GM10266 (cell line): ENCODE data around the gene CDH18.

Source experiments
- DNase-seq: peaks from one replicate; pipeline ENCODE4 v3.0.0; 2012; ENCODE audit errors: extremely low spot score
- TF ChIP-seq, protein P1 (sequence below): IDR thresholded peaks from 2 replicates; pipeline ENCODE4 v1.5.1; 2012; ENCODE audit warnings: mild to moderate bottlenecking, low read depth; ENCODE audit not compliant: control insufficient read depth, insufficient read depth; ENCODE audit errors: missing control alignments

CDH18 gene, protein sequence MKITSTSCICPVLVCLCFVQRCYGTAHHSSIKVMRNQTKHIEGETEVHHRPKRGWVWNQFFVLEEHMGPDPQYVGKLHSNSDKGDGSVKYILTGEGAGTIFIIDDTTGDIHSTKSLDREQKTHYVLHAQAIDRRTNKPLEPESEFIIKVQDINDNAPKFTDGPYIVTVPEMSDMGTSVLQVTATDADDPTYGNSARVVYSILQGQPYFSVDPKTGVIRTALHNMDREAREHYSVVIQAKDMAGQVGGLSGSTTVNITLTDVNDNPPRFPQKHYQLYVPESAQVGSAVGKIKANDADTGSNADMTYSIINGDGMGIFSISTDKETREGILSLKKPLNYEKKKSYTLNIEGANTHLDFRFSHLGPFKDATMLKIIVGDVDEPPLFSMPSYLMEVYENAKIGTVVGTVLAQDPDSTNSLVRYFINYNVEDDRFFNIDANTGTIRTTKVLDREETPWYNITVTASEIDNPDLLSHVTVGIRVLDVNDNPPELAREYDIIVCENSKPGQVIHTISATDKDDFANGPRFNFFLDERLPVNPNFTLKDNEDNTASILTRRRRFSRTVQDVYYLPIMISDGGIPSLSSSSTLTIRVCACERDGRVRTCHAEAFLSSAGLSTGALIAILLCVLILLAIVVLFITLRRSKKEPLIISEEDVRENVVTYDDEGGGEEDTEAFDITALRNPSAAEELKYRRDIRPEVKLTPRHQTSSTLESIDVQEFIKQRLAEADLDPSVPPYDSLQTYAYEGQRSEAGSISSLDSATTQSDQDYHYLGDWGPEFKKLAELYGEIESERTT

DNA sequence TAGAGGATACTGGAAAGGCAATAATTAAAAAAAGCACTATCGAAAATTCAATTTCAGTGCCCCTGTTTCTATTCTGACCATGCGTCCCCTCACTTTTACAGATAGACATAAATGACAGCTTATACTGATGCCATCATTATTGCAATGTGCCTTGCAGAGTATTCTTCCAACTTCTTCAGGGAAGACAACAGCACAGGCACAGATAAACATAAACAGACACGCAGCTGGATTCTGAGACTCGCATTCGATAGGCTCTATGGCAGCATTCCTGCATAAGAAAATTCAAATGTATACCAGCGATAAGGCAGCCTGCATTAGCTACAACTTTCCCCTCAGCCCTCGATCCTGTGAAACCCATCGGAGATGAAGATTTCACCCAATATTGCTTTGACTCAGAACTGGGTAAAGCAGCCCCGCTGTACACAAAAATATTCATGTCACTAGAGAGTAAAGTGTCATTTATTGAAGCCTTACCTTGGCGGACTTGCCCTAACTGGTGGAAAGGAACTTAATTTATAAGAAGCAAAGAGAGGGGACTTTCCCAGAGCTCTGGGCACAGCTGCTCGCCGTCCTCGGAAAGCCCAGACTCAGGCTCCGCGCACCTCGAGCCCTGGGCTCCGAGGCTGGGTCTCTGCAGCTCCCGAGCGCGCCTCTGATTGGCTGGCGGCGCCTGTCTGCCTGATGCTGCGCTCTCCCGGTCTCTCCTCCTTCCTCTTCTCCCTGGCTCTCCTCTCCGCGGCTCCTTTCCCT lies at the start of gene CDH18:
Gene CDH18, minus strand, starts transcription at position 589 of the 750 bp plus-strand sequence. CDS start 149,214 bp downstream, outside the sequence.
- TF ChIP-seq, protein P1, sequence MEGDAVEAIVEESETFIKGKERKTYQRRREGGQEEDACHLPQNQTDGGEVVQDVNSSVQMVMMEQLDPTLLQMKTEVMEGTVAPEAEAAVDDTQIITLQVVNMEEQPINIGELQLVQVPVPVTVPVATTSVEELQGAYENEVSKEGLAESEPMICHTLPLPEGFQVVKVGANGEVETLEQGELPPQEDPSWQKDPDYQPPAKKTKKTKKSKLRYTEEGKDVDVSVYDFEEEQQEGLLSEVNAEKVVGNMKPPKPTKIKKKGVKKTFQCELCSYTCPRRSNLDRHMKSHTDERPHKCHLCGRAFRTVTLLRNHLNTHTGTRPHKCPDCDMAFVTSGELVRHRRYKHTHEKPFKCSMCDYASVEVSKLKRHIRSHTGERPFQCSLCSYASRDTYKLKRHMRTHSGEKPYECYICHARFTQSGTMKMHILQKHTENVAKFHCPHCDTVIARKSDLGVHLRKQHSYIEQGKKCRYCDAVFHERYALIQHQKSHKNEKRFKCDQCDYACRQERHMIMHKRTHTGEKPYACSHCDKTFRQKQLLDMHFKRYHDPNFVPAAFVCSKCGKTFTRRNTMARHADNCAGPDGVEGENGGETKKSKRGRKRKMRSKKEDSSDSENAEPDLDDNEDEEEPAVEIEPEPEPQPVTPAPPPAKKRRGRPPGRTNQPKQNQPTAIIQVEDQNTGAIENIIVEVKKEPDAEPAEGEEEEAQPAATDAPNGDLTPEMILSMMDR = no peak
- peak; percentile 8 for DNase-seq

DNA sequence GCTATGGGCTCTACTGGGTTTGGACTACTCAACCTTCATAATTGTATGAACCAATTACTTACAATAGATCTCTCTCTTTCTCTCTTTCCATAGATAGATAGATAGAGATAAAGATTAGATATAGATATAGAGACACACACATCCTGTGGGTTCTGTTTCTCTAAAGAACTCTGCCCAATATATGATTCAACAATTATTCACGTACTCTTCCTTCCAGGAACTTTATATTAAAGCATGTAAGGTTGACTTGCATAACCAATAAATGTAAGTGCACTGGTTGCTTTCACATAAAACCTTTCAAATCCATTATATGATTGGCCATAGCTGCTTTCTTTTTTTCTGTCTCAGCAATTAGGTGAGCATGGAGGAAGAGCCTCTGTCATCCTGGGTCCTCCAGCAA lies 46.7 kb upstream of the CDH18 start:
- no peak for DNase-seq
- TF ChIP-seq, protein P1 = no peak

DNA sequence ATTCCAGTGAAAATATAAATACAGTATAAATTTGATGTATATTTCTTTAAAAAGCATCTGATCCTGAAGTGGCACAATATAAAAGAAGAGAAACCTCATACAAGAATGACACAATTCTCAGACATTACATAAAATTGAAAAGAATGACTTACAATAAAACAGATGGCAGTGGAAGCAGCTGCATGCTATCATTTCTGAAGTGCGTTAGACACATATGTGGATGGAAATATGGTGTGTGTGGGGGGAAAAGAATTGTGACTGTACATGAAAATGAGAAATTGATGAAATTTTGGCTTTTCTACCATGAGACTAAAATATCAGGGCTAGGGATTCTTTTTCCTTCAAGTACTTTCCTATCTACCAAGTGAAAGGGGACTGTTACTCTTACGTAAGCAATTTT lies 45.9 kb upstream of the CDH18 start:
- no peak for DNase-seq
- TF ChIP-seq, protein P1 = no peak

DNA sequence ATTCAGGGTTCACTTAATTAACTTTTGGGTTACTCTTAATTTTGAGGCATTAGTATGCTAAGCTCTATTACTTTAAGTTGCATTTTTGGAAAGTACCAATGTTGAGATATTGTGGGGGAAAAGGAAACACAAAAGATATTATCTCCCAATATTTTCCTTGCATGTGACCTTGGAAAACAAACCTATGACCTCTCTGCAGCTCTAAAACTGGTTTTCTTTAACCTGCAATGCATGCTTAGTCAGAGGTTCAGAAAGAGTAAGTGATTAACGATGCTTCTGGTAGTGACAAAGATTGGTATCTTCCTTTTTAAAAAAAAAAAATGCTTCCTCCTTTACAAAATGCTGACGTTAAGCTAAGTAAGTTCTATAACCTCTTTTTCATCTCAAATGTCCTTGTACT lies 44.9 kb upstream of the CDH18 start:
- DNase-seq = no peak
- TF ChIP-seq, protein P1 = no peak

DNA sequence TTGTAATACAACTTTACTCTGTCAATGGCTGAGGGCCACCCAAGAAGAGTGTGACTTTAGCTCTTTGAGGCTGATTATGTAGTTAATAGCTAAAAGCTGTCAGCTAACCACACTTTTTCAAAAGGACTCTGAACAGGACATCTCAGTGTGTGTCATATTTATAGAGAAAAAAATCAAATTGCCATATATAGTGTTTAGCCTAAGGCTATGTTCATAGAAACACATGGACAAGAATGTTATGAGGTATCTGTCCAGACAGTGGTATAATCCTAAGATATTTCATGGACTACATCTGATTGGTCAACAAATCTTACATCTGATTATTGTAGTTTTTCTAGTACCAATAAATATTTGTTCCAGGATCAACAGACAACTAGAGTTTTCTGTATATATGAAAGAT lies 42.1 kb upstream of the CDH18 start:
- TF ChIP-seq, protein P1 = no peak
- DNase-seq = no peak

DNA sequence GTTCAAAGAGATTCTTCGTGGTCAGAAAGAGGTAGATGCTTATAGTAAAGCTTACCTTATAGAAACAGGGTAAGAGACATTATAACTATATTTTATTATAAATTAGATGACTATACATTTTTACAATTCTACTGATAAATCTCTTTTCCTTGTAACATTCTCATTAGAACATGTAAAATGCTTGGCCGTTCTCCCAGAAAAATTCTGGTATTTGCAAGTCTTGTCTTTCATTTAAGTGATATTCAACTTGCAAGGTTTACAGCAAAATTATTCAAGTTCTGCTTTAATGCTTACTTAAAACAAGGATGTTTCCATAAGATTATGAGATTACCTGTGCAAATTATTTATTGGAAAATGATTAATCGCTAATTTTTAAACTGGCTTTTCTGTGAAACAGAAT lies 41.3 kb upstream of the CDH18 start:
- no peak for DNase-seq
- TF ChIP-seq, protein P1 = no peak
